T-helper 2 cell (primary cell): ENCODE results near the gene HIP1.
"Not testable (repeated sequence)": the region's sequence is repeated elsewhere in the genome, so short reads cannot be mapped to it uniquely, and the experiment has no call there.

Source experiments
- DNase-seq, 5 experiments: peaks; one replicate each; pipeline versions ENCODE4 v3.0.0 to v3.0.0-alpha.2; 2012 to 2022

Gene HIP1

DNA sequence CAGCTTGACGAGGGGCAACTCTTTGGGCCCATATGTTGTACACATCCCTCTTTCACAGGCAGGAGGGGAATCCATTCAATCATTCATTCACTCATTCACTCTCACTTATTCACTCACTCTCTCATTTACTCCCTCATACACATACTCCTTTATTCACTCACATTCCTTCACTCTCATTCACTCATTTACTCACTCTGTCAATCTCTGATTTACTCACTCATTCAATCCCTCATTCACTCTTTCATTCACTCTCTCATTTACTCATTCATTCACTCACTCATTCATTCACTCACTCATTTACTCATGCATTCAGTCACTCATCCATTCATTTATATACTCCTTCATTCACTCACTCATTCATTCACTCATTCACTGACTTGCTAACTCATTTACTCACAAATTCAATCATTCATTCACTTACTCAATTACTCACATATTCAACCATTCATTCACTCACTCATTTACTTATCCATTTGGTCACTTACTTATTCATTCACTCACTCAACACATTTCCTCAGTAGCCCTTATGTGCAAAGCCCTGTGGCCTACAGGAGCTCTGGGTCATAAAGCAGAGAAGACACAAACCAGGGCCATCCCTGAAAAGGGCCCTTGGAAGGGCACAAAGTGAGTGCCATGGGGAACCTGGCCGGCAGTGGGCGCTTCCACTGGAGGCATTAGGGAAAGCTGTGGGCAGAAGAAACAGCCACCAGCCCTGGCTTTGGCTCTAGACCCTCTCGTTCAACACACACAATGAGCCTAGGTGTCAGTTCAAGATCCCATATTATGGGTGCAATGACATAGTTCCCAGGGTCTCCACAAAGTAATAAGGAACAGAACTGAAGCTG is 26.0 kb downstream of the HIP1 start:
- DNase-seq: no peak

DNA sequence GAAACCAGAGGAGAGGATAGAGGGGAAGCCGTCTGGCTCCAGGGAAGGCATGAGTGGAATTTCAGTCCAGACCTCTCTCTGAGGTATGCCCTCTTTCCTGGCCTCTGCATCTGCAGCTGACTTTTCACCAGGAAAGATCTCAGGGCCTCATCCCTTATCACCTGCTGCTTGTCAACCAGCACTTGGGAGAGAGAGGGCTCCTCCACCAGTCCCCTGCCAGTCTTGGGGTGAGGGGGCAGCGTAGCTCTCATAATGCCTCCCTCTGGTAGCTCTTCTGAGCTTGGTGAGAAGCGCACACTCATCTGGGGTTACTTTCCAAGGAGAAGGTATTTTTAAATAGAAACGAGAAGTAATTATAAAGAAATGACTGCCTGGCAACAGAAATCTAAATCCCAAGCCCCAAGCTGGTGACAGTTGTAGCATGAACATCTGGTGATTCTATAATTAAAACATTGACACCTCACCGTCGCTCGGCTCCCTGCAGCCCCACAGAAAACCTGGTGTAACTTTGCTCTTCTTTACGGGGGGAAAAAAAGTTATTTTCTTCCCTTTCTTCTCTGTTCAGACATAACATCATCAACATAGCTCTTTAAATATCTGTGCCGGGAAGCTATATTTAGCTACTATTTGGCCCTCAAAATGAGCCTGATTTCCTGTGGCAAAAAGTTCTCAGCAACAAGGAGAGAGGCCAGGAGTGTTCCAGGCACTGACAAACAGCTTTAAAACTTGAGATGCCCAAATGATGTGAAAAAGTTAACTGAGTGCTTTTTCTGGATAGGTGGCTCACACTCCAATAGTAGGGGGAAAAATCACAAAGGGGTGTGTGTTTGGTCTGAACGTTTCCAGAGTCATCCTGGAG is 26.9 kb downstream of the HIP1 start:
- no peak for DNase-seq

DNA sequence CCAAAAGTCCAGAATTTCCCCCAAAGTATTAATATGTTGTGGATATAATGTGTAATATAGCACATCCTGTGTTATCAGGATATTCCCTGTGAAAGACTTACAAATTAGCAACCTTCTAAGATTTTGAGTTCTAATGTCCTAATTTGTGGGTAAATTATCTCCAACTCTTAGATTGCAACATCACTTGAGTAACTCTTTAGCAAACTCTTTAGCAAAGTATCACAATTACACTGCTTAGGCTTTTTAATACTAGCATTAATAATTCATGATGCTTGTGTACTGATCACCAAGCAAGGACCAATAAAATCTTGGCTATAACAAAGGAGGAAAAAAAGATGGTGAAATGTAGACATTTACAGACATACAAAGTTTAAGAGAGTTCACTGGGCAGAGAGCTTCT is 27.7 kb downstream of the HIP1 start:
- DNase-seq: no peak

DNA sequence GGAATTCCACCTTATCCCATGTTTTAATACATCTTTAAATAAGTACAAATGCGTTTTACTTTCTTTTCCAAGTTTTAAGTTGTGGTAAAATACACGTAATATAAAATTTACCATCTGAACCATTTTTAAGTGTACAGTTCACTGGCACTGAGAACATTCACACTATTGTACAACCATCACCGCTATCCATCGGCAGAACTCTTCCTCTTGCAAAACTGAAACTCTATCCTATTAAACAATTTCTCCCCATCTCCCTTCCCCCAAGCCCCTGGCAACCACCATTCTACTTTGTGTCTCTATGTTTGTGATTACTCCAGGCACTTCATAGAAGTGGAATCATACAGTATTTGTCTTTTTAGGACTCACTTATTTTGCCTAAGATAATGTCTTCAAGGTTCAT is 33.8 kb downstream of the HIP1 start:
- no peak for DNase-seq

DNA sequence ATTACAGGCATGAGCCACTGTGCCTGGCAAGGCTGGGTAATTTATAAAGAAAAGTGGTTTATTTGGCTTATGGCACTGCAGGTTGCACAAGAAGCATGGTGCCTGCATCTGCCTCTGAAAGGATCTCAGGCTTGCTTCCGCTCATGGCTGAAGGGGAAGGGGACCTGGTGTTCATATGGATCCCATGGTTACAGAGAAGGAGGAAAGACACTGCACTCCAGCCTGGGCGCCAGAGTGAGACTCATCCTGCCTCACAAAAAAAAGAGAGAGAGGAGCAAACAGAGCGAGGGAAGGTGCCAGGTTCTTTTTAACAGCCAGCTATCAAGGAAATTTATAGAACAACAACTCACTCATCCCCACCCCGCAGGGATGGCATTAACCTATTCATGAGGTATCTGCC is 36.2 kb downstream of the HIP1 start:
- DNase-seq: no peak

DNA sequence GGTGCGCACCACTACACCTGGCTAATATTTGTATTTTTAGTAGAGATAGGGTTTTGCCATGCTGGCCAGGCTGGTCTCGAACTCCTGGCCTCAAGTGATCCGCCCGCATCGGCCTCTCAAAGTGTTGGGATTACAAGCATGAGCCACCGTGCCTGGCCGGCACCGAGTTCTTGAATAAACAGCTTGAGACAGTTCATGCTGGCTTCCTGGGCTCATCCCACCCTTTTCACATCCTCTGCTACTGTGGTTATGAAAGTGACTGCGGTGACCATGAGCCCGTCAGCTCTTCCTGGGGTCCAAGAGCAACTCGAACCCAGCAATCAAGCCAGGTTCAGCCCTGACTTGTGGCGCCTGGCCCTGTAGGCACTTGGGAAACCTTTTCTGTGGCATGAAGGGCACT is 38.7 kb downstream of the HIP1 start:
- no peak for DNase-seq

DNA sequence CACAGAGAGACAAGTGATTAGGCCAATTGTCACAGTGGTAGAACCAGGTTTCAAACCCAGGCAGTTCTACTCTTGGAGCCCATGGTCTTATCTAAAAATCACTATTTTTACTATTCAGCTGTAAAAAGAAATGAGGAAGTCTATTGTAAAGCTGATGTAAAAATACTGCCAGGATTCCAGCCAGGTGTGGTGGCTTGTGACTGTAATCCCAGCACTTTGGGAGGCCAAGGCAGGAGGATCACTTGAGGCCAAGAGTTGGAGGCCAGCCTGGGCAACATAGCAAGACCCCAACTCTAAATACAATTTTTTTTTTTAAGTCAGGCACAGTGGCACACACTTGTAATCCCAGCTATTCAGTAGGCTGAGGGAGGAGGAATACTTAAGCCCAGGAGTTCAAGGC is 40.4 kb downstream of the HIP1 start:
- no peak for DNase-seq

DNA sequence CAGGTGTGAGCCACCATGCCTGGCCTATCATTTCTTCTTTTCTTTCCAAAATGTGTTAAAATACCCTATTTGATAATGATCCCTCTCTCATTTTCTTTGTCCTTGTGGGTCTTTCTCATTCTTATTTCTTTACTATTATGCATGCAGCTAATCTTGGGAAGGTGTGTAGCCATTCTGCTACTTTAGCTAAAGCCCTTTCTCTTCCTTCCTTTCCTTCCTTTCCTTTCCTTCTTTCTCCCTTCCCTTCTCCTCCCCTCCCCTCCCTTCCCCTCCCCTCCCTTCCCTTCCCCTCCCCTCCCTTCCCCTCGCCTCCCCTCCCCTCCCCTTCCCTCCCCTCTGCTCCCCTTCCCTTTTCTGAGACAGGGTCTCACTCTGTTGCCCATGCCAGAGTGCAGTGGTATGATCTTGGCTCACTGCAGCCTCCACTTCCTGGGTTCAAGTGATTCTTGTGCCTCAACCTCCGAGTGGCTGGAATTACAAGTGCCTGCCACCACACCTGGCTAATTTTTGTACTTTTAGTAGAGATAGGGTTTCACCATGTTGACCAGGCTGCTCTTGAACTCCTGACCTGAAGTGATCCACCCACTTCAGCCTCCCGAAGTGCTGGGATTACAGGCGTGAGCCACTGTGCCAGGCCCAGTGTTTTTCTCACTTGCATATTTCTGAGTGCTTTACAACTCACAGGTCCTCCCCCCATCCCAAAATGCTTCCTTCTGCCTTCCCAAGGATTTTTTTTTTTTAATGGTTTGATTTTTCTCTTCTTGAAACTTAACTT is 42.3 kb downstream of the HIP1 start:
- DNase-seq: no peak

DNA sequence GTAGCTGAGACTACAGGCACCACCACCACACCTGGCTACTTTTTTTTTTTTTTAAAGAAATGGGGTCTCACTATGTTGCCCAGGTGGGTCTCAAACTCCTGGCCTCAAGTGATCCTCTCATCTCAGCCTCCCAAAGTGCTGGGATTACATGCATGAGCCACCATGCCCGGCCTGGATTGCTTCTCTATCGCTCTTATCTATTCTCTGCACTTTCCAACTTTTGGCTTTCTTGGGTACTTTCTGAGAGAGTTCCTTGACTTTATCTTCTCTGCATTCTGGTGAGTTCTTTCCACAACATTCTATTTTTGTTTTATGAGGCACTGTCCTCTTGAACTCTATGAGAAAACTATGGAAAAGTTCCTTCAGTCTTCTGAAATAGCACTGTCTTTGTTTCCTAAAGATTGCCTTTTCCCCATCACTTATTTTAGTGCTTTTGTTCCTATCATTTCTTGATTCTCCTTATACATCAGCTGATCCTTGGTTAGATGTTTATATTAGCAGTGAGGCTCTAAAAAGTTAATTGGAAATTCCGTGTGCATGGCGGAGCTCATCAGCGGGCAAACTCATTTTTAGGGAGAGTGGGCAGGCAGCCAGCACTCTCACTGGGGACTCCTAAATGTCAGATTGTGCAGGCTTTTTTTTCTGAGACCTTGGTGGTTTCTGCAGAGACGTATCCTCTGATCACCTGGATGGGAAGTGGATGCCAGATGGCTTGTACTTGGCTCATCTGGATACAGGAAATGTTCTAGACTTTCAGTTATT is 43.9 kb downstream of the HIP1 start:
- no peak for DNase-seq

DNA sequence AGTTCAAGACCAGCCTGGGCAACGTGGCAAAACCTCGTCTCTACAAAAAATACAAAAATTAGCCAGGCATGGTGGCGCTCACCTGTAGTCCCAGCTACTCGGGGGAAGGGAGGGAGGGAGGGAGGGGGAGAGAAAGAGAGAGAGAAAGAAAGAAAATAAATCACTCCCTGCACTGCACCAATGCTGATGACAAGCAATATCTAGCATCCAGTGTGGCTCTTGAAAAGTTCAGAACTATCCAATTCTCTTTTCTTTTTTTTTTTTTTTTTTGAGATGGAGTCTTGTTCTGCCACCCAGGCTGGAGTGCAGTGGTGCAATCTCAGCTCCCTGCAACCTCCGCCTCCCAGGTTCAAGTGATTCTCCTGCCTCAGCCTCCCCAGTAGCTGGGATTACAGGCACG is 45.1 kb downstream of the HIP1 start:
- not testable (repeated sequence) for DNase-seq

DNA sequence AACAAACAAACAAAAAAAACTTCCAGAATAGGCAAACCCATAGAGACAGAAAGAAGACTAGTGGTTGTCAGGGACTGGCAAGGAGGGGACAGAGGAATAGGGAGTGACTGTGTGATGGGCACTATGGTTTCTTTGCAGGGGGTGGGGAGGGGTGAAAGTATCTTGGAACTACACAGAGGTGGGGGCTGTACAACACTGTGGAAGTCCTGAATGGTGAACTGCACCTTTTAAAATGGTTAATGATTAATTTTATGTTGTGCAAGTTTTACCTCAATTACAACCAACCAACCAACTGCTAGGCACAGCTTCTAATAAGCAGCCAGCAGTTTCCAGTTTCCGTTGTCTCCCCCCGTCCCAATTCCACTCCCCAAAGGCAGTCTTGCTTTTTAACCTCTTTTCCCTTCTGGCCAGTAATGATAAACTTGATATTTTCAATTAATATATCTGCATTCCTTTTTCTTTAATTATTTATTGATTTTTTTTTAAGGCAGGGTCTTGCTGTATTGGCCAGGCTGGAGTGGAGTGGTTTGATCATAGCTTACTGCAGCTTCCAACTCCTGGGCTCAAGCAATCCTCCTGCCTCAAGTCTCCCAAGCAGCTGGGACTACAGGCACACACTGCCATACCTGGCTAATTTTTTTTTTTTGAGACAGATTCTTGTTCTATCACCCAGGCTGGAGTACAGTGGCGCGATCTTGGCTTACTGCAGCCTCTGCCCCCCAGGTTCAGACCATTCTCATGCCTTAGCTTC is 46.8 kb downstream of the HIP1 start:
- DNase-seq: no peak

DNA sequence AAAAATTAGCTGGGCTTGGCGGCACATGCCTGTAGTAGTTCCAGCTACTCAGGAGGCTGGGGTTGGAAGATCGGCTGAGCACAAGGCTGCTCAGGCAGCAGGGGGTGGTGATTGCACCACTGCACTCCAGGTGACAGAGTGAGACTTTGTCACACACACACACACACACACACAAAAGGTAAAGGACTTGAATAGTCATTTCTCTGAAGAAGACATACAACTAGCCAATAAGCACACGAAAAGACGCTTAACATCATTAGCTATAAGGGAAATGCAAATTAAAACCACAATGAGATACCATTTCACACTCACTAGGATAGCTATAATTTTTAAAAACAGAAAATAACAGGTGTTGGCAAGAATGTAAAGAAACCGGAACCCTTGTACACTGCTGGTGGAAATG is 48.6 kb downstream of the HIP1 start:
- DNase-seq: no peak

DNA sequence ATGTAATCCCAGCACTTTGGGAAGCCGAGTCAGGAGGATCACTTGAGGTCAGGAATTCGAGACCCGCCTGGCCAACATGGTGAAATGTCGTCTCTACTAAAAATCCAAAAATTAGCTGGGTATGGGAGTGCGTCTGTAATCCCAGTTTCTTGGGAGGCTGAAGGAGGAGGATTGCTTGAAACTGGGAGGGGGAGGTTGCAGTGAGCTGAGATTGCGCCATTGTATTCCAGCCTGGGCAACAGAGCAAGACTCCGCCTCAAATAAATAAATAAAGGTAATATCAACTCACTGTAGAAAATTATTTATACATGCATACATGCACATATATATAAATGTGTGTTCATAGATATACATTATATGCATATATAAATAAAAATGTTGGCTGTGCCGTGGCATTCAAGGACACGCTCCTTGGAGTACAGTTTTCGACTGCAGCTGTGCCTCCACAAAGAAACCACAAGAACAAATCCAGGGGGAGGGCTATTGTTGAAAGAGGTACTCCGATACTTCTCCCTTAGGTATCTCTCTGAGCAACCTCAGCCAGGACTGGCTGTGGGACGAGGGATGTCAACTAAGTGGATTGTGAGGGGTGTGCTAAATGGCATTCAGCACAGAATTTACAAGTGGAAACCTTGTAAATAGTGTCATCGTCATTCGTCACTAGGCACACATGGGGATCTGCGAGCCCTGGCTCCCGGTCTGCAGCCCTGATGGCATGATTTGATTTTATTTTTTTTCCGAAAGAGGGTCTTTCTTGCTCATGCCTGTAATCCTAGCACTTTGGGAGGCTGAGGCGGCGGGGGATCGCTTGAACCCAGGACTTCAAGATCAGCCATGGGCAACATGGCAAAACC is 49.3 kb downstream of the HIP1 start:
- no peak for DNase-seq

DNA sequence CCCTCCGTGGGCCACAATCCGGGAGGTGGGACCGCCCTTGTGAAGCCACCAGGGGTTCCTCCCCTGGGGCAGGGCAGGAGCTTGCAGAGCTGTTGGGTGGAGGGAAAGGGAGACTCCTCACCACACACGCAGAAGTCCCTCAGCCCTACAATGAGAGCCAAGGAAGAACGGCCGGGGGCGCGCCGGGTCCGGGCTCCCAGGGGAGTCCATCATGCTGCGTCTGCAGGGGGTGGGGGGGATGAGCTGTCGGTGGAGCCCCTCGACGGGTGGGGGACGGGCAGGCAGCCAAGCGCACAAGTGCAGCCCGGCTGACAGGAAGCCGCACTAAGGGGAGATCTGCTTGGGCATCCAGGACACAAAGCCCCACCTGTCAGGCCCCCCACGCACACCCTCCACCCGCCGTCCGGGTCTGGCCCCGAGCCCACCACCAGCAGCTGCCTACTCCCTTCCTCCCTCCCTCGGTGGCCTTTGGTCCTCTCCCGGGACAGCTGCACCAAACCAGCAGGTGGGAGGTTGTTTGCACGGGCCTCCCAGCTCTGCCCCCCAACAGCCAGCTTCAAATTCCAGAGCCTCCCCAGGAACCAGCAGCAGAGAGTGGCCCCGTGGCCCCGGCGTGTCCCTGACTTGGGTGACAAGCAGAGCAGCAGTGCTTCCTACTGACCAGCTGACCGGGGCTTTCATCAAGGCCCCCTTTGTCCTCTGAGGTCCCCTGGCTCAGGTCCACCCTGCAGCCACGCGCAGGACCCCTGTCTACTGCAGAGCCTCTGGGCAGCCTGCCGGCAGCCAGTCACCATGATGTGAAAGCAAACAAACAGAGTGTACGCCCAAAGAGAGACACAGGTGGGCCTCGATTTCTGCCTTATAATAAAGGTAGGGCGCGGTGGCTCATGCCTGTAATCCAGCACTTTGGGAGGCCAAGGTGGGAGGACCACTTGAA is 50.3 kb downstream of the HIP1 start:
- no peak for DNase-seq

DNA sequence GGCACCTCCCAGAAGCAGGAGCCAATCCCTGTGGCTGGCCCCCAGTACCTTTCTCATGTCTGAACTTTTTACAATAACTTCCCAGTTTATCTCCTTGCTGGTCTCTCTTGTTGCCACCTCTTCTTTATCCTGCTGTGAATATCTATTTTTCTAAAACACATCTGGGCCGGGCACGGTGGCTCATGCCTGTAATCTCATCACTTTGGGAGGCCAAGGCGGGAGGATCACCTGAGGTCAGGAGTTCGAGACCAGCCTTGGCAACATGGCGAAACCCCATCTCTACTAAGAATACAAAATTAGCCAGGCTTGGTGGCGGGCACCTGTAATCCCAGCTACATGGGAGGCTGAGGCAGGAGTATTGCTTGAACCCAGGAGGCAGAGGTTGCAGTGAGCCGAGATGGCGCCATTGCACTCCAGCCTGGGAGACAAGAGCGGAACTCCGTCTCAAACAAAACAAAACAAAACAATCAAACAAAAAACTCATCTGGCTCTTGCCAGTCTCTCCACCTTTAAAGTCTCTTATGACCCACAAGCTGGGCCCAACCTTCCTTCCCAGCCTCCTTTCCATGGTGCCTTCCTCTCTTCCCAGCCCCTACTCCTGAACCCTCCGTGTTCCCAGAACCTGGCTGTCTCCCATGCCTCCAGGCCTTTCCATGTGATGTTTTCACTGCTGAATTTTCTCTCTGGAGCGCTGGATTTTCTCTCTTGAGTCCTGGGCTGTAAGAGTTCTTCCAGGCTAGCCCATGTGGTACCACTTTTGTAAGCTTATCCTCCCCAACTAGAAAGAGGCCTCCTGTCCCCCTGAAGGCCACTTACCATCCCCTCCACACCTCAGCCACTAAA is 51.3 kb downstream of the HIP1 start:
- DNase-seq: no peak

DNA sequence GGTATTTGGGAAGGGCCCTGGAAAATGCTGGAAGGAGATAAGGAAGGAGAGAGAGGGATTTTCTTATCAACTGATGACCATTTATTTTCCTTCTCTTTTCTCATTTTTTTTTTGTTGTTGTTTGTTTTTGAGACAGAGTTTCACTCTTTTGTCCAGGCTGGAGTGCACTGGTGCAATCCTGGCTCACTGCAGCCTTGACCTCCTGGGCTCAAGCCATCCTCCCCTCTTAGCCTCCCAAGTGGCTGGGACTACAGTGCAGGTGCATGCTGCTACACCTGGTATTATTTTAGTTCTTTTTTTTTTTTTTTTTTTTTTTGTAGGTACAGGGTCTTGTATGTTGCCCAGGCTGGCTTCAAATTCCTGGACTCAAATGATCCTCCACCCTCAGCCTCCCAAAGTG is 52.2 kb downstream of the HIP1 start:
- no peak for DNase-seq

DNA sequence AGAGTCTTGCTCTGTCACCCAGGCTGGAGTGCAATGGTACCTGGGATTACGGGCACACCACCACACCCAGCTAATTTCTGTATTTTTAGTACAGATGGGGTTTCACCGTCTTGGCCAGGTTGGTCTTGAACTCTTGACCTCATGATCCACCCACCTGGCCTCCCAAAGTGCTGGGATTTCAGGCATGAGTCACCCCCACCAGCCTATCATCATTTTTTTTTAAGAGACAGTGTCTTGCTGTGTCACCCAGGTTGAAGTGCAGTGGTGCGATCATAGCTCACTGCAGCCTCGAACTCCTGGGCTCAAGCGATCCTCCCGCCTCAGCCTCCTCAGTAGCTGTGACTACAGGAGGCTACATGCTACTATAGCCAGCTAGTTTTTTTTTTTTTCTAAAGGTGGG is 56.7 kb downstream of the HIP1 start:
- not testable (repeated sequence) for DNase-seq

DNA sequence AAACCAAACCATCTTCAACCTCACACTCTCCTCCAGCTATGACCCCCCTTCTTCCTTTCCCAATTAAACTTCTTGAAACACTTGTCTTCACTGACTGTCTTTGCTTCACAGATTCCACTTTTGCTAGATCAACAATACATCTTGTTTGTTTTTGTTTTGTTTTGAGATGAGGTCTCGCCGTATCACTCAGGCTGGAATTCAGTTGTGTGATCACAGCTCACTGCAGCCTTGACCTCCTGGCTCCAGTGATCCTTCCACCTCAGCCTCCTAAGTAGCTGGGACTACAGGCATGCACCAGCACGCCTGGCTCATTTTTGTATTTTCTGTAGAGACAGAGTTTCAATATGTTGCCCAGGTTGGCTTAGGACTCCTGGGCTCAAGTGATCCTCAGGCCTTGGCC is 59.7 kb downstream of the HIP1 start:
- DNase-seq: no peak

DNA sequence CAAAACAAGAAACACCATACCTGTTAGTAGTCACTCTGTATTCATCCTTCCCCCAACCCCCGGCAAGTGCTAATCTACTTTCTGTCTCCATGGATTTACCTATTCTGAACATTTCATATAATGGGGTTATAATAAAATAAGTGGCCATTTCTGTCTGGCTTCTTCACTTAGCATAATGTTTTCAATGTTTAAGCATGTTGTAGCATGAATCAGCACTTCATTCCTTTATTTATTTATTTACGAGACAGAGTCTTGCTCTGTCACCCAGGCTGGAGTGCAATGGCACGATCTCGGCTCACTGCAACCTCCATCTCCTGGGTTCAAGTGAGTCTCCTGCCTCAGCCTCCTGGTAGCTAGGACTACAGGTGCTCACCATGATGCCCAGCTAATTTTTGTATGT is 69.2 kb downstream of the HIP1 start:
- no peak for DNase-seq
